NCI-H2107 treated with DMSO at 0.1 percent for 48 hours (cell line): ENCODE measurements around the gene MON1A.

Experiments
- DNase-seq: peaks from one replicate; lab custom pipeline; 2025; ENCODE audit not compliant: unreplicated experiment; lab: John Stamatoyannopoulos, UW

MON1A gene

GRCh38 chr3:49889296-49889695, 40.3 kb downstream of the MON1A start:
- DNase-seq: no peak

GRCh38 chr3:49886922-49887265, 42.7 kb downstream of the MON1A start:
- no peak for DNase-seq

GRCh38 chr3:49883998-49884397, 45.6 kb downstream of the MON1A start:
- DNase-seq: no peak

- DNase-seq: no peak
These were observed 47.4 kb downstream of the MON1A start for GRCh38 chr3:49882166-49882565.

GRCh38 chr3:49880581-49881315, 48.9 kb downstream of the MON1A start:
- no peak for DNase-seq

- no peak for DNase-seq
These were observed 49.9 kb downstream of the MON1A start for GRCh38 chr3:49879721-49880120.

GRCh38 chr3:49878686-49879085, 50.9 kb downstream of the MON1A start:
- DNase-seq: no peak

- no peak for DNase-seq
These were observed 51.9 kb downstream of the MON1A start for GRCh38 chr3:49877716-49878115.

- DNase-seq: no peak
These were observed 53.0 kb downstream of the MON1A start for GRCh38 chr3:49876567-49876966.

- DNase-seq: no peak
These were observed 56.0 kb downstream of the MON1A start for GRCh38 chr3:49873623-49874022.

- no peak for DNase-seq
These were observed 56.8 kb downstream of the MON1A start for GRCh38 chr3:49872801-49873281.

- no peak for DNase-seq
These were observed 58.0 kb downstream of the MON1A start for GRCh38 chr3:49871531-49872153.

- no peak for DNase-seq
These were observed 60.0 kb downstream of the MON1A start, which contains the start of gene CAMKV for GRCh38 chr3:49869525-49870126. CAMKV (minus strand) TSS chr3:49869906; CDS start chr3:49862388, 7,518 bp downstream.

GRCh38 chr3:49868862-49869466, 60.6 kb downstream of the MON1A start:
- no peak for DNase-seq

GRCh38 chr3:49867871-49868321, 61.7 kb downstream of the MON1A start:
- no peak for DNase-seq

GRCh38 chr3:49867400-49867799, 62.2 kb downstream of the MON1A start:
- no peak for DNase-seq

GRCh38 chr3:49865198-49865784, 64.3 kb downstream of the MON1A start:
- DNase-seq: no peak

- no peak for DNase-seq
These were observed 65.1 kb downstream of the MON1A start for GRCh38 chr3:49864505-49864904.

- DNase-seq: no peak
These were observed 69.9 kb downstream of the MON1A start for GRCh38 chr3:49859576-49860305.
